LNCaP clone FGC (cell line): ENCODE measurements around the gene MACC1.
"Not testable (repeated sequence)": the region's sequence is repeated elsewhere in the genome, so short reads cannot be mapped to it uniquely, and the experiment has no call there.

Source experiments
- DNase-seq: peaks from one replicate; pipeline ENCODE4 v3.0.0-alpha.2; 2011; ENCODE audit warnings: low read depth
- H3K4me3 ChIP-seq: 2 replicates; pipeline ENCODE4 v1.5.1; 2011; ENCODE audit warnings: mild to moderate bottlenecking, low read depth, low read length, control low read depth
- CTCF ChIP-seq: IDR thresholded peaks from 2 replicates; pipeline ENCODE4 v1.5.1; 2012; ENCODE audit warnings: mild to moderate bottlenecking; ENCODE audit not compliant: control insufficient read depth, insufficient read depth; ENCODE audit errors: extremely low read depth

The MACC1 gene

GRCh38 chr7:20218279-20218678 is 1.1 kb upstream of the MACC1 start:
- no peak overlapping the region for H3K4me3 ChIP-seq
- TF ChIP-seq CTCF, result no peak

DNA sequence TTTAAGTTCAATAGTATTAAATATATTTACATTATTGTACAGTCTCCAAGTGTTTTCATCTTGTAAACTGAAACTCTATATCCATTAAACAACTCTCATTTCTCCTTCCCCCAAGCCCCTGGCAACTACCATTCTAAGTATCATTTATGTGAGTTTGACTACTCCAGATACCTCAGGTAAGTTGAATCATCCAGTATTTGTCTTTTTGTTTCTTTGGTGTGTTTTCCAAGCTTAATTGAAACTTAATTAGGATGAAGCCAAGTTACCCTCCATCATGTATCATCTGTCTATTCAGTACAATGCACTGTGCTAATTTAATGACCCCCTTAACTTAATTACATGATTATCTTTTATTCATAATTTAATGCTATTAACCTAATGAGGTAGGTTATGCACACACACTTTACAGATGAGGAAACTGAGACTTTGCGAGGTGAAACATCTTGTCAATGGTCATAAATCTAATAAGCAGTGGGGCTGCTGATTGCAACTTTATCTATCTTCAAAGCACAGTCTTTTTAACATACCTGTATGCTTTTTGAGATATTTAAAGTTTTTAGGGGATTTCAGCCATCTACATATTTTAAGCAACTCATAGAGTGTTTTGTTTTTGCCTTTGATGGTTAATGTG is 663 bp downstream of the MACC1 start:
- no peak overlapping the region for H3K4me3 ChIP-seq
- no peak for DNase-seq
- TF ChIP-seq CTCF, result no peak

More at GRCh38 chr7:20218279-20218678, 1.1 kb upstream of the MACC1 start:
- DNase-seq, result no peak

GRCh38 chr7:20214921-20215669 is 2.1 kb downstream of the MACC1 start:
- no peak overlapping the region for H3K4me3 ChIP-seq
- no peak for DNase-seq
- no peak for TF ChIP-seq CTCF

- no peak overlapping the region for H3K4me3 ChIP-seq
- TF ChIP-seq CTCF, result no peak
- no peak for DNase-seq
Measured at GRCh38 chr7:20214132-20214531, 3.1 kb downstream of the MACC1 start.

GRCh38 chr7:20213378-20213777 is 3.8 kb downstream of the MACC1 start:
- H3K4me3 ChIP-seq, result no peak overlapping the region
- DNase-seq, result no peak
- TF ChIP-seq CTCF, result no peak

- no peak for DNase-seq
- TF ChIP-seq CTCF, result no peak
- no peak overlapping the region for H3K4me3 ChIP-seq
Measured at GRCh38 chr7:20211376-20211775, 5.8 kb downstream of the MACC1 start.

GRCh38 chr7:20208651-20209307 is 8.4 kb downstream of the MACC1 start:
- no peak for TF ChIP-seq CTCF
- no peak for DNase-seq
- no peak overlapping the region for H3K4me3 ChIP-seq

- not testable (repeated sequence) for H3K4me3 ChIP-seq, DNase-seq
Measured at GRCh38 chr7:20207811-20208210, 9.4 kb downstream of the MACC1 start.
